Subcutaneous preadipocyte (primary cell): ENCODE data around the gene ADAM29. TPM values are rescaled to one million over a fixed set of nuclear protein-coding genes. Genes with fewer than 3 reads are reported as not detected.

Experiments used
- small RNA-seq: library from RNA; depleted of rRNA; stranded (forward); fragments of <200 nt; gene quantifications from one replicate; pipeline ENCODE3, GENCODE V24; 2012
- total RNA-seq: library from RNA; depleted of rRNA; stranded (reverse); fragments of >200 nt; gene quantifications from 2 replicates; pipeline ENCODE4 v1.2.3, GENCODE V29; 2012

The ADAM29 gene
- not detected in 2 replicates for total RNA-seq

DNA sequence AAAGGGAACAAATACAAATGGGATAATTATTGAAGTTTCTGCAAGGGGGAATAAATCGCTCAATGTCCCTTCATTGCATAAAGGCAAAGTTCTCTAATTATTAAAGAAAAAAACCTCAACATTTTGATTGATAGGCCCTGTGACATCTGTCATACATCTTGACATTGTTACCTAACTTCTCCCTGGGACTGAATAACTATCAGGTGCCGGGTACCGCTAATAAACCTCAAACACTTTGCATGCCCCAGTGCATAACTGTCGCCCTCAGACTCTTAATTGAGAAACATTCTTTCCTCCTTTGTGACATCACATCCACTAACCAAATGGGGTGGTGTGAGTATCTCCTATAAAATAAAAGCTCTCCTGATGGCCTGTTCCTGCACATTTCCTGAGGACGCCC, at the start of gene ADAM29:
TSS of gene ADAM29 (plus strand) at position 301 of the 400 bp plus-strand sequence. CDS start 57,168 bp downstream, outside the sequence.

Small RNAs within 50 kb of the gene (small RNA-seq; reads per million reads assigned to genes)
- gene AC105914.1 = not detected

Other genes with a start within 250 kb of the ADAM29 start
- gene GLRA3, start 89.1 kb upstream of the ADAM29 start, total RNA-seq = not detected in 2 replicates